GM23338 (cell line): ENCODE measurements around the gene CDH5. TPM values are rescaled to one million over a fixed set of nuclear protein-coding genes. Genes with fewer than 3 reads are reported as not detected.
A peak's percentile ranks its signal among the peaks of the same experiment; 100 is the strongest.

Experiments
- ATAC-seq: fragments of 200-7000 bp; cut with Tn5 transposase; 3 replicates; pipeline ENCODE4 v1.9.1; 2020
- DNase-seq: peaks from one replicate; pipeline ENCODE4 v3.0.0-alpha.2; 2015; ENCODE audit warnings: low spot score
- H2AFZ ChIP-seq: fragments of 200-600 bp; sonication (generic); 2 replicates; pipeline ENCODE4 v1.8.0; 2016; ENCODE audit warnings: antibody characterized with exemption, mild to moderate bottlenecking, moderate library complexity
- H3F3A ChIP-seq: fragments of 200-600 bp; sonication (generic); replicated peaks from 2 replicates; pipeline ENCODE4 v1.8.0; 2017; ENCODE audit warnings: antibody characterized with exemption, mixed run types, low read depth
- H3K27ac ChIP-seq: fragments of 200-600 bp; sonication (generic); 2 replicates; pipeline ENCODE4 v1.6.1; 2016; ENCODE audit warnings: low read depth
- H3K27me3 ChIP-seq: fragments of 200-600 bp; sonication (generic); 2 replicates; pipeline ENCODE4 v1.8.0; 2016; ENCODE audit warnings: mild to moderate bottlenecking, mixed run types, moderate library complexity; ENCODE audit not compliant: insufficient read depth
- H3K36me3 ChIP-seq: fragments of 200-600 bp; sonication (generic); 2 replicates; pipeline ENCODE4 v1.8.0; 2016; ENCODE audit warnings: mild to moderate bottlenecking; ENCODE audit not compliant: insufficient read depth
- H3K4me1 ChIP-seq: fragments of 200-600 bp; sonication (generic); 2 replicates; pipeline ENCODE4 v1.8.0; 2016; ENCODE audit warnings: mild to moderate bottlenecking, moderate library complexity; ENCODE audit not compliant: insufficient read depth
- H3K4me2 ChIP-seq: fragments of 200-600 bp; sonication (generic); 2 replicates; pipeline ENCODE4 v1.7.1; 2017; ENCODE audit warnings: mixed run types
- H3K4me3 ChIP-seq: fragments of 200-600 bp; sonication (generic); 2 replicates; pipeline ENCODE4 v1.6.1; 2016; ENCODE audit warnings: mixed run types
- H3K79me2 ChIP-seq: fragments of 200-600 bp; sonication (generic); replicated peaks from 2 replicates; pipeline ENCODE4 v1.8.0; 2017; ENCODE audit warnings: mild to moderate bottlenecking; ENCODE audit not compliant: insufficient read depth
- H3K9me2 ChIP-seq: fragments of 200-600 bp; sonication (generic); 2 replicates; pipeline ENCODE4 v1.8.0; 2017; ENCODE audit not compliant: insufficient read depth
- H4K20me1 ChIP-seq: fragments of 200-600 bp; sonication (generic); replicated peaks from 2 replicates; pipeline ENCODE4 v1.8.0; 2017; ENCODE audit warnings: mild to moderate bottlenecking; ENCODE audit not compliant: insufficient read depth
- H3K27ac Mint-ChIP-seq: 2 replicates; pipeline ENCODE4 v1.8.0; 2020; ENCODE audit warnings: inconsistent platforms, mild to moderate bottlenecking, moderate library complexity, mixed read lengths
- H3K27me3 Mint-ChIP-seq: 3 replicates; pipeline ENCODE4 v1.8.0; 2022; ENCODE audit warnings: low read depth, mild to moderate bottlenecking, moderate library complexity, mixed read lengths, inconsistent platforms; ENCODE audit not compliant: insufficient read depth, poor library complexity
- H3K36me3 Mint-ChIP-seq: 3 replicates; pipeline ENCODE4 v1.8.0; 2021; ENCODE audit warnings: low read depth, mild to moderate bottlenecking, inconsistent platforms, moderate library complexity, mixed read lengths
- H3K4me1 Mint-ChIP-seq: 3 replicates; pipeline ENCODE4 v1.8.0; 2020; ENCODE audit warnings: mild to moderate bottlenecking, inconsistent platforms, mixed read lengths
- H3K4me3 Mint-ChIP-seq: 3 replicates; pipeline ENCODE4 v1.8.0; 2021; ENCODE audit warnings: moderate library complexity, mild to moderate bottlenecking, inconsistent platforms, mixed read lengths
- H3K9me3 Mint-ChIP-seq: 3 replicates; pipeline ENCODE4 v1.8.0; 2020; ENCODE audit warnings: moderate library complexity, mild to moderate bottlenecking, inconsistent platforms, mixed read lengths
- CTCF ChIP-seq, 2 experiments: fragments of 200-600 bp in 1 of 2; sonication (generic) in 1 of 2; conservative IDR thresholded peaks; 2 replicates each; pipeline versions ENCODE4 v1.5.1 to v1.6.1; 2016 to 2017; ENCODE audit warnings: antibody characterized with exemption in 2 of 2, low read depth in 2 of 2, mild to moderate bottlenecking in 2 of 2, moderate library complexity in 1 of 2
- ETS1 ChIP-seq: IDR thresholded peaks from 2 replicates; pipeline ENCODE4 v1.6.1; 2016; ENCODE audit warnings: antibody characterized with exemption
- EZH2 ChIP-seq: fragments of 200-600 bp; sonication (generic); IDR thresholded peaks from one replicate; pipeline ENCODE4 v1.8.0; 2017; ENCODE audit warnings: antibody characterized with exemption, mild to moderate bottlenecking, low read depth; ENCODE audit not compliant: unreplicated experiment
- JUNB ChIP-seq: IDR thresholded peaks from one replicate; pipeline ENCODE4 v1.6.1; 2016; ENCODE audit warnings: antibody characterized with exemption; ENCODE audit not compliant: unreplicated experiment
- ZNF114 ChIP-seq: fragments of 250-450 bp; sonication (Bioruptor Pico); IDR thresholded peaks from 2 replicates; pipeline ENCODE4 v1.5.0; 2020; ENCODE audit warnings: mild to moderate bottlenecking, moderate library complexity
- ZNF331 ChIP-seq: fragments of 250-450 bp; sonication (Bioruptor Pico); IDR thresholded peaks from 2 replicates; pipeline ENCODE4 v1.5.0; 2020; ENCODE audit warnings: low read depth, mild to moderate bottlenecking, moderate library complexity
- ZNF462 ChIP-seq: fragments of 250-450 bp; sonication (Bioruptor Pico); IDR thresholded peaks from 2 replicates; pipeline ENCODE4 v1.5.0; 2020; ENCODE audit warnings: mild to moderate bottlenecking, moderate library complexity
- polyA plus RNA-seq: library from polyadenylated mRNA; unstranded; fragments of >200 nt; fragmentation: Nextera tagmentation; extraction: Ambion mirVana; gene quantifications from 2 replicates; pipeline ENCODE4 v1.2.1, GENCODE V29; 2016
- total RNA-seq: library from RNA; depleted of rRNA; stranded (reverse); fragments of >200 nt; shearing (Covaris generic); gene quantifications from 2 replicates; pipeline ENCODE4 v1.2.3, GENCODE V29; 2014

Gene CDH5
- total and polyA plus RNA-seq, 2 experiments from 2014 or later, result 0.18 TPM; not detected in 1

GRCh38 chr16:66363211-66363777, 3.2 kb upstream of the CDH5 start:
- no peaks in the 10 kb centered on the region for H3K9me2 ChIP-seq
- H2AFZ ChIP-seq, result no peak overlapping the region
- no peak overlapping the region for H3K4me3 ChIP-seq
- DNase-seq (no peak), ATAC-seq (no peak)
- H4K20me1 ChIP-seq, result no peaks in the 10 kb centered on the region
- H3K4me1 ChIP-seq, result peaks cover 5% of the 10 kb centered on the region; the same call in 1 of the 2 replicates
- no peaks in the 10 kb centered on the region for H3K36me3 ChIP-seq
- TF ChIP-seq ZNF114 (CRISPR knock-in tag), result no peak
- no peak for TF ChIP-seq ZNF331 (CRISPR knock-in tag)
- no peak for TF ChIP-seq JUNB
- no peaks in the 10 kb centered on the region for H3K36me3 Mint-ChIP-seq
- H3K27ac ChIP-seq, result no peak overlapping the region
- no peak overlapping the region for H3K4me3 Mint-ChIP-seq
- H3K27ac Mint-ChIP-seq, result no peak overlapping the region
- no peak overlapping the region for H3K4me2 ChIP-seq
- peaks cover 19% of the 10 kb centered on the region for H3K27me3 Mint-ChIP-seq
- no peaks in the 10 kb centered on the region for H3K27me3 ChIP-seq
- no peaks in the 10 kb centered on the region for H3K9me3 Mint-ChIP-seq
- peaks cover 40% of the 10 kb centered on the region for H3K4me1 Mint-ChIP-seq
- no peaks in the 10 kb centered on the region for H3K79me2 ChIP-seq
- no peaks in the 10 kb centered on the region for H3F3A ChIP-seq

- H3K27me3 Mint-ChIP-seq, result peaks cover 21% of the 10 kb centered on the region
- TF ChIP-seq ETS1 (no peak), ZNF462 (no peak), CTCF (conservative IDR thresholded peaks at IDR 0.05; ENCODE audit: low read depth in 2 of 2) (no peak), ZNF331 (CRISPR knock-in tag) (no peak), EZH2 (no peak), JUNB (no peak)
- no peak for DNase-seq
- H3K4me2 ChIP-seq, result no peak overlapping the region
- H3F3A ChIP-seq, result no peaks in the 10 kb centered on the region
- no peaks in the 10 kb centered on the region for H4K20me1 ChIP-seq
- H3K9me2 ChIP-seq, result no peaks in the 10 kb centered on the region
- no peaks in the 10 kb centered on the region for H3K36me3 ChIP-seq
- no peak overlapping the region for H3K27ac ChIP-seq
- 0 out of 2 replicates have a peak overlapping the region, but pooled peaks have one; percentile 43 for H2AFZ ChIP-seq
- peaks cover 49% of the 10 kb centered on the region for H3K4me1 Mint-ChIP-seq
- H3K27ac Mint-ChIP-seq, result peak overlapping the region; percentile 28; the same call in 1 of the 2 replicates
- no peak overlapping the region for H3K4me3 Mint-ChIP-seq
- H3K36me3 Mint-ChIP-seq, result no peaks in the 10 kb centered on the region
- ATAC-seq, result no peak
- H3K4me1 ChIP-seq, result peaks cover 9% of the 10 kb centered on the region; the same call in 1 of the 2 replicates
- no peaks in the 10 kb centered on the region for H3K79me2 ChIP-seq
- H3K27me3 ChIP-seq, result no peaks in the 10 kb centered on the region
- H3K4me3 ChIP-seq, result no peak overlapping the region
- H3K9me3 Mint-ChIP-seq, result no peaks in the 10 kb centered on the region
These were observed 2.2 kb upstream of the CDH5 start for GRCh38 chr16:66364117-66364958.
